Measurements from ENCODE around the gene GJD4.
A peak's percentile ranks its signal among the peaks of the same experiment; 100 is the strongest.

Gene GJD4

GRCh38 chr10:35605191-35605590 lies at the start of gene GJD4:
Gene GJD4 (plus strand): TSS chr10:35605341. CDS start chr10:35605568, 227 bp downstream.
- DNase-seq: no peak

GRCh38 chr10:35555962-35556930 lies 48.9 kb upstream of the GJD4 start:
- no peak for DNase-seq

- DNase-seq: no peak
Observed at GRCh38 chr10:35558276-35558675, 46.9 kb upstream of the GJD4 start.

GRCh38 chr10:35559416-35559815 lies 45.7 kb upstream of the GJD4 start:
- DNase-seq: no peak

- DNase-seq: no peak
Observed at GRCh38 chr10:35561715-35562114, 43.4 kb upstream of the GJD4 start.

GRCh38 chr10:35562427-35562826 lies 42.7 kb upstream of the GJD4 start:
- DNase-seq: no peak

- DNase-seq: peak; percentile 47
Observed at GRCh38 chr10:35563261-35563891, 41.8 kb upstream of the GJD4 start.

- no peak for DNase-seq
Observed at GRCh38 chr10:35564341-35564968, 40.7 kb upstream of the GJD4 start.

- DNase-seq: no peak
Observed at GRCh38 chr10:35565602-35566081, 39.5 kb upstream of the GJD4 start.

- no peak for DNase-seq
Observed at GRCh38 chr10:35567951-35568350, 37.2 kb upstream of the GJD4 start.

GRCh38 chr10:35568483-35569015 lies 36.6 kb upstream of the GJD4 start:
- DNase-seq: no peak

GRCh38 chr10:35569111-35569707 lies 35.9 kb upstream of the GJD4 start:
- no peak for DNase-seq

GRCh38 chr10:35569836-35570235 lies 35.3 kb upstream of the GJD4 start:
- no peak for DNase-seq

GRCh38 chr10:35570397-35570796 lies 34.7 kb upstream of the GJD4 start:
- no peak for DNase-seq

GRCh38 chr10:35572583-35572982 lies 32.6 kb upstream of the GJD4 start:
- DNase-seq: no peak

- DNase-seq: no peak
Observed at GRCh38 chr10:35573796-35574195, 31.3 kb upstream of the GJD4 start.

- no peak for DNase-seq
Observed at GRCh38 chr10:35574924-35575352, 30.2 kb upstream of the GJD4 start.

GRCh38 chr10:35575640-35576039 lies 29.5 kb upstream of the GJD4 start:
- no peak for DNase-seq

- no peak for DNase-seq
Observed at GRCh38 chr10:35576730-35577129, 28.4 kb upstream of the GJD4 start.

- no peak for DNase-seq
Observed at GRCh38 chr10:35577926-35578617, 27.1 kb upstream of the GJD4 start.

GRCh38 chr10:35578618-35578956 lies 26.6 kb upstream of the GJD4 start:
- no peak for DNase-seq

GRCh38 chr10:35579116-35579515 lies 26.0 kb upstream of the GJD4 start:
- no peak for DNase-seq
